ENCODE data around the gene ZNF385D. TPM values are rescaled to one million over a fixed set of nuclear protein-coding genes. Genes with fewer than 3 reads are reported as not detected.

Gene ZNF385D
- total RNA-seq, 1 experiment from 2014 or later = 13.0 TPM

DNA sequence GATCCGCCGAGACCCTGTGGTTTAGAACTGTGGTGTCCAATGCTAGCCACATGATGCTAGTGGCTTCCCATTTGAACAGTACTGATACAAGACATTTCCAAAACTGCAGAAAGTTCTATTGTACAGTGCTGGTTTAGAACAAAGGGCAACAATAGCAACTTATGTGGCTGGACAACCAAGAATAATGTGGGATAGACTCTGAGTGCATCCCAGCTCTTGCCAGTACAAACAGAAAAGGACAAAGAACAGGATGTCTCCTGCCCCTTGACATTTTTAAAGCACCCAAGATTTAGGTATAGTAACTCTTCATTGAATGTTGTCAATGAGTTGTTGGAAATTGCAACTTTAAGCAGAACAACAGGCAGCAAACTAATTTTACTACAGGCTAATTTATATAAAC lies 107.3 kb downstream of the ZNF385D start:
- no peak overlapping the region for H3K4me3 ChIP-seq (ENCODE audit: low read depth in 2 of 2, low read length in 2 of 2)
- no peaks in the 10 kb centered on the region for H3K9me3 ChIP-seq (ENCODE audit: control insufficient read depth, insufficient read depth, low read depth, low read length)
- TF ChIP-seq CTCF (IDR thresholded peaks at IDR 0.05) (no peak), TCF7L2 (IDR thresholded peaks at IDR 0.05; ENCODE audit: low read depth, low read length) (no peak), REST (IDR thresholded peaks at IDR 0.05; ENCODE audit: insufficient read depth in 1 of 2, low read depth in 2 of 2, low read length in 1 of 2) (no peak), POLR2AphosphoS5 (IDR thresholded peaks at IDR 0.05; ENCODE audit: low read depth, low read length) (no peak), SIN3A (IDR thresholded peaks at IDR 0.05; ENCODE audit: borderline replicate concordance, insufficient read depth, low read depth, low read length) (no peak)
- DNase-seq (ENCODE audit: low read depth, low spot score) (no peak), ATAC-seq (no peak)
- in situ Hi-C loops (cut with HindIII; ENCODE audit: low pct_unique_long_range_greater_than_20kb, low sequenced_read_pairs) = no loop called here
- H3K4me1 ChIP-seq (ENCODE audit: control insufficient read depth, insufficient read depth, low read length) = 0 out of 2 replicates have a peak, but pooled peaks cover 3% of the 10 kb centered on the region
- CTCF ChIA-PET = no interaction called here
- H3K36me3 ChIP-seq (ENCODE audit: control insufficient read depth, insufficient read depth, low read length) = no peaks in the 10 kb centered on the region
- no peaks in the 10 kb centered on the region for H3K27me3 ChIP-seq (ENCODE audit: control insufficient read depth, insufficient read depth, low read length)
- BruUV-seq (replicated peaks) = no TSS peak
- no peak overlapping the region; the same call in 1 of the 2 replicates for H3K27ac ChIP-seq (ENCODE audit: low read length)
- intact Hi-C loops (cut with micrococcal nuclease; ENCODE audit: unreplicated experiment) = no loop called here
- POLR2A ChIA-PET = no interaction called here

DNA sequence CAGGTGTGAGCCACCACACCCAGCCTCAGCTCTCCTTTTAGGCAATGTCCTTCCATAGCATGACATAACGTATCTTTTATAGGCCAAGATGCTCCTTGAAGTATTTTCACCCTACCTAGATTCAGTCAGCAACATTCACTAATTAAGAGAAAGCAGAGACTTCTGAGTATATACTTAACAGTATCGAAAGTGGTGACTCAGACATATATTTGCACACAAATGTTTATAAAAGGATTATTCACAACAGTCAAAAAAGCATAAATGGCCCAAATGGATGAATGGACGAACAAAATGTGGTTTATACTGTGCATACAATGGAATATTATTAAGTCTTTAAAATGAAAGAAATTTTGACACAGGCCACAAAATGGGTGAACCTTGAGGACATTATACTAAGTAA lies 108.6 kb downstream of the ZNF385D start:
- Histone ChIP-seq H3K9me3 (ENCODE audit: control insufficient read depth, insufficient read depth, low read depth, low read length) (no peaks in the 10 kb centered on the region), H3K36me3 (ENCODE audit: control insufficient read depth, insufficient read depth, low read length) (no peaks in the 10 kb centered on the region), H3K4me1 (ENCODE audit: control insufficient read depth, insufficient read depth, low read length) (0 out of 2 replicates have a peak, but pooled peaks cover 3% of the 10 kb centered on the region), H3K27ac (ENCODE audit: low read length) (no peak overlapping the region; the same call in 1 of the 2 replicates), H3K4me3 (ENCODE audit: low read depth in 2 of 2, low read length in 2 of 2) (no peak overlapping the region), H3K27me3 (ENCODE audit: control insufficient read depth, insufficient read depth, low read length) (no peaks in the 10 kb centered on the region)
- ChIA-PET POLR2A (no interaction called here), CTCF (no interaction called here)
- TF ChIP-seq CTCF (IDR thresholded peaks at IDR 0.05) (no peak), POLR2AphosphoS5 (IDR thresholded peaks at IDR 0.05; ENCODE audit: low read depth, low read length) (no peak), REST (IDR thresholded peaks at IDR 0.05; ENCODE audit: insufficient read depth in 1 of 2, low read depth in 2 of 2, low read length in 1 of 2) (no peak), TCF7L2 (IDR thresholded peaks at IDR 0.05; ENCODE audit: low read depth, low read length) (no peak), SIN3A (IDR thresholded peaks at IDR 0.05; ENCODE audit: borderline replicate concordance, insufficient read depth, low read depth, low read length) (no peak)
- no TSS peak for BruUV-seq (replicated peaks)
- intact Hi-C loops (cut with micrococcal nuclease; ENCODE audit: unreplicated experiment) = no loop called here
- in situ Hi-C loops (cut with HindIII; ENCODE audit: low pct_unique_long_range_greater_than_20kb, low sequenced_read_pairs) = no loop called here
- ATAC-seq (no peak), DNase-seq (ENCODE audit: low read depth, low spot score) (no peak)
